Effector memory CD4-positive, alpha-beta T cell (primary cell): ENCODE data around the gene DENND1A.
"Not testable (repeated sequence)": the region's sequence is repeated elsewhere in the genome, so short reads cannot be mapped to it uniquely, and the experiment has no call there.

ENCODE experiments used
- DNase-seq, 3 donors: peaks; one replicate each; pipeline ENCODE4 v3.0.0-alpha.2; 2020
- H3K27ac ChIP-seq: 2 replicates; pipeline ENCODE4 v1.7.0; 2013; ENCODE audit warnings: mild to moderate bottlenecking, low read length, moderate library complexity; ENCODE audit not compliant: insufficient read depth, poor library complexity, severe bottlenecking
- H3K27me3 ChIP-seq: replicated peaks from 2 replicates; pipeline ENCODE4 v1.7.0; 2013; ENCODE audit warnings: mild to moderate bottlenecking, low read length; ENCODE audit not compliant: insufficient read depth, control insufficient read depth, poor library complexity, severe bottlenecking
- H3K36me3 ChIP-seq: 2 replicates; pipeline ENCODE4 v1.7.0; 2013; ENCODE audit warnings: mild to moderate bottlenecking, low read length, moderate library complexity; ENCODE audit not compliant: control insufficient read depth, insufficient read depth
- H3K4me1 ChIP-seq: 2 replicates; pipeline ENCODE4 v1.7.0; 2013; ENCODE audit warnings: low read length, mild to moderate bottlenecking; ENCODE audit not compliant: control insufficient read depth, insufficient read depth, poor library complexity, severe bottlenecking
- H3K4me3 ChIP-seq: 2 replicates; pipeline ENCODE4 v1.7.0; 2013; ENCODE audit warnings: low read length, low read depth, mild to moderate bottlenecking; ENCODE audit not compliant: insufficient read depth, poor library complexity, severe bottlenecking
- H3K9me3 ChIP-seq: 2 replicates; pipeline ENCODE4 v1.7.0; 2013; ENCODE audit warnings: mild to moderate bottlenecking, low read length, moderate library complexity; ENCODE audit not compliant: control insufficient read depth

DENND1A gene

GRCh38 chr9:123637606-123637944, 292.4 kb downstream of the DENND1A start:
- no peak for DNase-seq
- peak overlapping the region; percentile 26 for H3K4me3 ChIP-seq
- no peaks in the 10 kb centered on the region for H3K9me3 ChIP-seq
- H3K36me3 ChIP-seq, result no peaks in the 10 kb centered on the region
- peak overlapping the region; percentile 38 for H3K27ac ChIP-seq
- peaks cover 3% of the 10 kb centered on the region for H3K4me1 ChIP-seq
- H3K27me3 ChIP-seq, result no peaks in the 10 kb centered on the region

- not testable (repeated sequence) for H3K9me3 ChIP-seq, H3K27ac ChIP-seq, H3K36me3 ChIP-seq, H3K4me3 ChIP-seq, H3K4me1 ChIP-seq, H3K27me3 ChIP-seq, DNase-seq
These were observed 293.1 kb downstream of the DENND1A start for GRCh38 chr9:123636805-123637204.

DNA sequence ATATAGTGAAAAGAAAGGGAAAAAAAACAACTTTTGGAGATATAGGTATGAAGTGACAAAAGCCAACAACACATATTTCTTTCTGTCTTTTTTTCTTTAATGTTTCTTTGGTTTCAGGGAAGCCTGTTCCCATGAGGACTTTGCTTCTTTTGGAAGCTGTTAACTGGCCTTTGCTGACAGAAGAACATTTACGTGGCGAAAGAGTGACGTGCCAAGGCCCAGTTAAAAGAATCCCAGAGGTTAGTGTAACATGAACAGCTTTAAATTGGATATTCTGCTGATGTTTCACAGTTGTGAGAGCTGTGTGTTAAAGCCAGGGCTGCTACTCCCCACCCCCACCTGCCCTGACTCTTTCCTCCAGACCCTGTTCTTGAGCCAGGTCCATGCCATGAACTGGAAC, 298.1 kb downstream of the DENND1A start:
- Histone ChIP-seq H3K27me3 (no peaks in the 10 kb centered on the region), H3K9me3 (no peaks in the 10 kb centered on the region), H3K4me1 (no peaks in the 10 kb centered on the region), H3K4me3 (no peak overlapping the region), H3K27ac (no peak overlapping the region), H3K36me3 (peaks cover 8% of the 10 kb centered on the region)
- DNase-seq, result no peak

- Histone ChIP-seq H3K27ac (no peak overlapping the region), H3K27me3 (no peaks in the 10 kb centered on the region), H3K4me3 (no peak overlapping the region), H3K9me3 (no peaks in the 10 kb centered on the region), H3K36me3 (peaks cover 8% of the 10 kb centered on the region), H3K4me1 (no peaks in the 10 kb centered on the region)
- DNase-seq, result no peak
These were observed 299.7 kb downstream of the DENND1A start for GRCh38 chr9:123630233-123630632.

- H3K27ac ChIP-seq, result no peak overlapping the region
- H3K27me3 ChIP-seq, result no peaks in the 10 kb centered on the region
- no peak overlapping the region for H3K4me3 ChIP-seq
- H3K36me3 ChIP-seq, result peaks cover 8% of the 10 kb centered on the region
- no peak for DNase-seq
- H3K4me1 ChIP-seq, result no peaks in the 10 kb centered on the region
- no peaks in the 10 kb centered on the region for H3K9me3 ChIP-seq
These were observed 300.4 kb downstream of the DENND1A start for GRCh38 chr9:123629531-123629930.

GRCh38 chr9:123622711-123623241, 307.1 kb downstream of the DENND1A start:
- no peak overlapping the region for H3K27ac ChIP-seq
- H3K4me3 ChIP-seq, result no peak overlapping the region
- no peaks in the 10 kb centered on the region for H3K27me3 ChIP-seq
- H3K36me3 ChIP-seq, result no peaks in the 10 kb centered on the region
- no peaks in the 10 kb centered on the region for H3K9me3 ChIP-seq
- DNase-seq, result no peak
- H3K4me1 ChIP-seq, result no peaks in the 10 kb centered on the region

DNA sequence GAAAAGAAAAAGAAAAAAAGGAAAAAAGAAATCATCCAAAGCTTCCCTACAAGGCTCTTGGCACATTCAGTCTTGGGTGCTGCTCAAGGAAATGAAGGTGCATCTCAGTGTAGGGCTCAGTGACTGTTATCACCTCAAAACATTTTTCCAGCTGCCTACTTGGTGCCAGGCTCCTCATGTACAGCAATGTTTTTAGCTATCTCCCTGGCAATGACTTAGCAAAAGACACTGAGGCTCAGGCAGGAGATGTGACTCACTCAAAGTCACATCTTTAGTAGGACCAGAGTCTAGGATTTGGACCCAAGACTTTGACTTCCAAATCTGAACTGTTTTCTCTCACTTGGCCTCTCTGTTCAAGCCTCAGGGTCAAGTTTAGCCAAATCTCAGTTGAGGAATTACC, 309.7 kb downstream of the DENND1A start:
- Histone ChIP-seq H3K4me1 (no peaks in the 10 kb centered on the region), H3K9me3 (no peaks in the 10 kb centered on the region), H3K36me3 (no peaks in the 10 kb centered on the region), H3K4me3 (no peak overlapping the region), H3K27me3 (no peaks in the 10 kb centered on the region), H3K27ac (no peak overlapping the region)
- DNase-seq, result no peak

DNA sequence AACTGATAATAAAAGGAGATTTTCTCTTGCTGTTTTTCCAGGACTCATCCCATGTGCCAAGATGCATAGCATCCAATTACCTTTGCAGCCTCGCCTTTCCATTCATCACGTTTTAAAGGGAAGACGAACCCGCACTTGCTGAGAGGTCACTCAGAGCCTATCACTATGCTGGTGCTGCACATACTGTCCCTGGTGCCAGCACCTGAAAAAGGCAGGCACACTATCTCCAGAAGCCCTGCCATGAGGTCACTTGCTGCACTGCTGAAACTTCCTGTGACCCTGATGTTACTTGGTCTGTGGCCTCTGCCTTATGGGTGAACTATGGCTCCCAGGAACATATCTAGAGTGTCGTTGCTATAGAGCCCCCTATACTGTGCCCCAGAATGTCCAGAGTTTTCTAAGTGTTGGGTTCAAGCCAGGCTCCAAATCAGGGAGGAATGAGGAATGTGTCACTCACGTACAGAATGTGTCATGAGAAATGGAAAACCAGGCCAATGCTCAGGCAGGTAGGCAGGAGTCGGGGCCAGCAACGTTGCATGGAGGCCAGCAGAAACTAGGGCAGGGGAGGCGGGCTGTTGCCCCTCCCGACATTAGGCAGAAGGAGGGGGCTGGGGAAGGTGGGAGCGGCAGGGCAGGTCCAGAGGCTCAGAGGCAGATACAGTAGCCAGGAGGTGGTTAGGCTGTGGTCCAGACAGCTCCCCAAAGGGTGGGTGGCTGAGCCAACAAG, 311.8 kb downstream of the DENND1A start:
- no peak overlapping the region for H3K4me3 ChIP-seq
- H3K36me3 ChIP-seq, result no peaks in the 10 kb centered on the region
- H3K27me3 ChIP-seq, result no peaks in the 10 kb centered on the region

DNA sequence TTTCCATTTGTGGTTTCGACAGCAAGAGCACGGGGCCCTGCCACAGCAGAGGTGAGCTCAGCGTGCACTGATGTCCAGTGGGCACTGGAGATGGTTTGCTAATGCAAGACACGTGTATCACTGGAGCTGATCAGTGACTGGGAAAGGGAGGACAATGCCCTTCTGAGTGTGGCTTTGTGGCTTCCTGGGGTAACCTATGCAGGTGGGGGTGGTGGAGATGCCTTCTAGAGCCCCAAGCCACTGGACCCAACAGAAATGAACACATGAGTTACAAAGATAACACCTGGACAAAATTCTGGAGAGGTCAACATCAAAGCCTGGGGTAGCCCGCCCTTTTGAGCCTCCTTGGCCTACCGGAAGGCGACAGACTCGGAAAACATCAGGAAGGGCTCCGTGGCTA, 312.6 kb downstream of the DENND1A start:
- no peaks in the 10 kb centered on the region for H3K36me3 ChIP-seq
- no peak overlapping the region for H3K4me3 ChIP-seq
- H3K27ac ChIP-seq, result no peak overlapping the region
- no peaks in the 10 kb centered on the region for H3K4me1 ChIP-seq
- H3K27me3 ChIP-seq, result no peaks in the 10 kb centered on the region
- H3K9me3 ChIP-seq, result no peaks in the 10 kb centered on the region
- DNase-seq, result no peak

More for the DNA sequence above, 311.8 kb downstream of the DENND1A start:
- DNase-seq, result no peak
- Histone ChIP-seq H3K4me1 (no peaks in the 10 kb centered on the region), H3K27ac (no peak overlapping the region), H3K9me3 (no peaks in the 10 kb centered on the region)

DNA sequence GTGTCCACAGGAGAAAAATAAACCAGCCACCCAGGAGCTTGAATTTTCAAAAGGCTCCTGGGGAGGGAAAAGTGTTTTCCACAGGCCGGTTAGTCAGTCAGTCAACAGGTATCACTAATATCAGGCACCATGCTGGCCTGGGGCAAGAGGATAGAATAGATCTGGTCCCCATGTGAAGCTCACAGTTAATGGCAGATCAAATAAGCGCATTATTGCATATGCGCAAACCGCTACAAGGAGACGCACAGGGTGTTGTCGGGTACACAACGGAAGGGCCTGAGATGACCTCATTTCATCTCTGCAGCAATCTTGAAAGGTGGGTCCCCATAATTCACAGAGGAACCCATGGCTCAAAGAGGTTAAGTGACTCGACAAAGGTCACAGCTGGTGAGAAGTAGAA, 313.2 kb downstream of the DENND1A start:
- Histone ChIP-seq H3K4me3 (no peak overlapping the region), H3K27me3 (no peaks in the 10 kb centered on the region), H3K36me3 (no peaks in the 10 kb centered on the region), H3K9me3 (no peaks in the 10 kb centered on the region), H3K27ac (no peak overlapping the region), H3K4me1 (no peaks in the 10 kb centered on the region)
- no peak for DNase-seq
